ENCODE measurements around the gene GFOD1.

DNA sequence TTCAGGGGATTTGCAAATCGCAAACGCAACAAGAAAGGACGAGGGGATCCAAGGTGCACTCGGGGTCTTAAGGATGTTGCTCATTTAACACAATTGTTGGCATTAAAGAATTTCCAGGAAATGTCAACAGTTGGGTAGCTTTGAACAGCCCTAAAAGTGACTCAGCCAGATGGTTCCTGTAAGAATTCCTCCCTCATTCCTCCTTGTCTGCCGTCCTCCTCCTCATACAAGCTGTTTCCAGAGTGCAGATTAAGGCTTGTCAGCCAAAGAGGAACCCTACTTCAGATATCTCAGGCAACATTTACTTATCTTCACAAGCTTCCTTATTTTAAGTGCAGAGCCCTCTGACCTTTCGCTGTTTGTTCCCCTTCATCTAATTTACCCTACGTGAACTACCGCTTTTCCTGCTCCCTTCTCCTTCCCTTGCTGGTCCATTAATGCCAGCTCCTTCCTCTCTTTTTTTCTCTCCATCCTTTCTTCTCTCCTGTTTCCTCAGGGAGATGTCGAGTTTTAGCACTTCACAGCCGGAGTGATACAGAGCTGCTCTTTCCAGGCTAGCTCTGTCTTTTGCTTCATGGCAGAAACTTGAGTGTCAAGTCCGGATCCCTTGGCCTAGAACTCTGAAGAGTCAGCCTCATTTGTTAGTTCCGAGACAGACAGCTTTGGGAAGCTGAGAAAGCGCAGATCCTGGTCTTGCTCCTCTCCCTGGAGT lies 132.9 kb downstream of the GFOD1 start:
- TF ChIP-seq, protein P1, sequence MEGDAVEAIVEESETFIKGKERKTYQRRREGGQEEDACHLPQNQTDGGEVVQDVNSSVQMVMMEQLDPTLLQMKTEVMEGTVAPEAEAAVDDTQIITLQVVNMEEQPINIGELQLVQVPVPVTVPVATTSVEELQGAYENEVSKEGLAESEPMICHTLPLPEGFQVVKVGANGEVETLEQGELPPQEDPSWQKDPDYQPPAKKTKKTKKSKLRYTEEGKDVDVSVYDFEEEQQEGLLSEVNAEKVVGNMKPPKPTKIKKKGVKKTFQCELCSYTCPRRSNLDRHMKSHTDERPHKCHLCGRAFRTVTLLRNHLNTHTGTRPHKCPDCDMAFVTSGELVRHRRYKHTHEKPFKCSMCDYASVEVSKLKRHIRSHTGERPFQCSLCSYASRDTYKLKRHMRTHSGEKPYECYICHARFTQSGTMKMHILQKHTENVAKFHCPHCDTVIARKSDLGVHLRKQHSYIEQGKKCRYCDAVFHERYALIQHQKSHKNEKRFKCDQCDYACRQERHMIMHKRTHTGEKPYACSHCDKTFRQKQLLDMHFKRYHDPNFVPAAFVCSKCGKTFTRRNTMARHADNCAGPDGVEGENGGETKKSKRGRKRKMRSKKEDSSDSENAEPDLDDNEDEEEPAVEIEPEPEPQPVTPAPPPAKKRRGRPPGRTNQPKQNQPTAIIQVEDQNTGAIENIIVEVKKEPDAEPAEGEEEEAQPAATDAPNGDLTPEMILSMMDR (IDR thresholded peaks at IDR 0.05): no peak
- no peak for TF ChIP-seq POLR2AphosphoS5 (IDR thresholded peaks at IDR 0.05; ENCODE audit: low read depth, low read length)

Measured in Panc1 (cell line).